HG02840 (cell line): ENCODE results near the gene SOX1.

ENCODE experiments used
- ATAC-seq: cut with Tn5 transposase; IDR thresholded peaks from one replicate; pipeline ENCODE4 v1.9.1; 2021; ENCODE audit warnings: mild to moderate bottlenecking, moderate library complexity, moderate number of reproducible peaks; ENCODE audit not compliant: unreplicated experiment, low FRiP score

Gene SOX1

DNA sequence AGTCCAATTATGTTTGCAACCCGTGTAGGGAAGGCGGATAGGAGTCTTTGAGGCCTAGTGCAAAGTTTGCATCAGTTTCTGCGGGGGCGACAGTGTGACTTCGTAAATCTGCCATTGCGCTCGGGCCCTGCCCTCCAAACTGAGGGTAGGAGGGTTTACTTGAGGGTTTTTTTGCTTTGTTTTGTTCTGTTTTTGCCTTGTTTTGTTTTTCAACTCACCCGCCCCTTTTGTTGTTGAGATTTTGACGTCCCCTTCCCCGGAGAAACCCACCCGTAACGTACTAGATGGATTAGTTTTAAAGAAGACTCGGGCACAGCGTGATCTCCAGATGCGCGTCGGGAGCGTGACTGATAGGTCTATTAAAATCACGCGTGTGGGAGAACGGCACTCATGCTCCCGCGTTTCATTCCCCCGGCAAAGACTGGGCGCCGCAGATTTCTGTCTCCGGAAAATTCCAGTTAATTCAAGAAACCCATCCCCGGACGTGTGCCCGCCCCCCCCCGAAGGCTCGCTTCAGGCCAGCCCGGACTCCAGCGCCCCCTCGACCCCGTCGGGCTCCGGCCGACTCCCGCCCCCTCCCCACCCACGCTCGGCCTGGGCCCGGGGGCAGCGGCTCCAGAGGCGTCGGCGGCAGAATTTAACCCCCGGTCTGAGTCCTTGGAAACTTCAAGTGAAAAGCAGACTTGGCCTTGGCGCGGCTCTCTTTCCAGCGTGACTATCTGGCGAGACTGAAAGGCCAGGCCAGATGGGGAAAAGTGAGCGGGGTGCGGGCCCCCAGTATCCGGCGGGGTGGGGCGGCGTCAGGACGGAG, 5.0 kb downstream of the SOX1 start:
- no peak for ATAC-seq

DNA sequence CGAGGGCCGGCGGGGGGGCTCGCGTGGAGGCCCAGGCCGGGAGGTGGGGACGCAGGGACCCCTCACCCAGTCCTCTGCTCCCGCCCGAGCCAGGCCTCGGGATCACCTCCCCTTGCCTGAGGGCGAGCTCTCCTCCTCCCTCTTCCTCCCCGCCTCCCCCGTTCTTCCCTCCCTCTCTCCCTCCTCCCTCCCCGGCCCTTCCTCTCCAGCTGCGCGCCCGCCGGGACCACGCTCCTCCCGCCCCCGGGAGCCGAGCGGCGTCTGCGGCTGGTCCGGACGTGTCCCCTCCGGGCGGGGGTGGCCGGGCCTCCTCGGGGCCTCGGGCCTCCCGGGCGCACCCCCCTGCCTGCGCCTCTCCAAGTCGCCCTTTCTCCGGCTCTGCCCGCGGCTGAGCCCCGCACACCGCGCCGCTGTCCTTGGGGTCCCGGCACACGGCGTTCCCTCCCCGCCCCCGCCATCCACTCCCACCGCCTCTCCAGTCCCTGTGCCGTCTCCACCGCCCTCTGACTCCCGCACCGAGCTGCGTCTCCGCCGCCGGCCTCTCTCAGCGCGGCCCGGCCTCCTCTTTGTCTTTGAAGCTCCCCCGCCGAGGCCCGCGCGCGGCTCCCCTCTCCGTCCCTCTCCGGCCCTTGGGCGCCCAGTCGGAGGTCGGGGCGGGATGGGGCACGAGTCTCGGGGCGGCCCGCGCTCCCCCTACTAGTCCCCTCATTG, 5.7 kb downstream of the SOX1 start:
- ATAC-seq = no peak

DNA sequence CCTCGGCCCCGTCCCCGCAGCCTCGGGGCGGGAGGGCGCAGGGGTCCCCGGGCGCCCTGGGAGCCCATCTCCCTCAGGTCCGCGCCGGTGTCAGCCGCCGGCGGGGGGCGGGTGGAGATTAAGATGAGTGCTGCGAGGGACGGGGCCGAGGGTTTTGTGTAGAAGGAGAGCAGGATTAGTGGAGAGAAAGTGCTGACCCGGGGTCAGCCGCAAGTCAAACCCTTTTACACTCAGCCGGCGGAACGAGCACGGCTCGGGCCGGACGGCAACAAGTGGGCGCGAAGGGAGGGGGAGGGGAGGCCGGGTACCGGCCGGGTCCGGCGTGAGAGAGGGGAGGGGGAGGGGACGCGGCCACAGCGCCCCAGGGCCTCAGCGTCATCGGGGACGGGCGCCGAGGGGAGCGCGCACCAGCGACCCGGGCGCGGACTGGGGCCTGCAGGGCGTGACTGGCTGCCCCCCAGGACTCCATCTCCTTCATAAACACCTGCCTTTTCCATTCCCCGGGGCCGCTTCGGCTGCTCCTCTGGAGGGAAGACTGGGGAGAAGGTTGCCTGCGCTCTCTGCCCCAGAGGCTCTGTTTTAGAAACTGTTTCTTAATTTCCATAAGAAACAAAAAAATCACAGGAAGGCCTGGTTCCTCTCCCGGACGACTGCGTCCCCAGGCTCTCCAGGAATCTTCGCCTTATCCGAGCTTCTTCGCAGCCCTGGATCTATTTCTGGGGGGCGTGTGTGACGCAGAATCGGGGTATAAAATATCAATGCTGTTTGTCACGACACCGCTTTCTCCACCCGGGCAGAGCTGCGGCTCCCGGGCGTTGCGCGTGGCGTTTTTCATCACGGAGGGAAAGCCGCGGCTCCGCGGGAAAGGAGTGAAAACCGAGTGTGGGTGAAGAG, 6.5 kb downstream of the SOX1 start:
- no peak for ATAC-seq

DNA sequence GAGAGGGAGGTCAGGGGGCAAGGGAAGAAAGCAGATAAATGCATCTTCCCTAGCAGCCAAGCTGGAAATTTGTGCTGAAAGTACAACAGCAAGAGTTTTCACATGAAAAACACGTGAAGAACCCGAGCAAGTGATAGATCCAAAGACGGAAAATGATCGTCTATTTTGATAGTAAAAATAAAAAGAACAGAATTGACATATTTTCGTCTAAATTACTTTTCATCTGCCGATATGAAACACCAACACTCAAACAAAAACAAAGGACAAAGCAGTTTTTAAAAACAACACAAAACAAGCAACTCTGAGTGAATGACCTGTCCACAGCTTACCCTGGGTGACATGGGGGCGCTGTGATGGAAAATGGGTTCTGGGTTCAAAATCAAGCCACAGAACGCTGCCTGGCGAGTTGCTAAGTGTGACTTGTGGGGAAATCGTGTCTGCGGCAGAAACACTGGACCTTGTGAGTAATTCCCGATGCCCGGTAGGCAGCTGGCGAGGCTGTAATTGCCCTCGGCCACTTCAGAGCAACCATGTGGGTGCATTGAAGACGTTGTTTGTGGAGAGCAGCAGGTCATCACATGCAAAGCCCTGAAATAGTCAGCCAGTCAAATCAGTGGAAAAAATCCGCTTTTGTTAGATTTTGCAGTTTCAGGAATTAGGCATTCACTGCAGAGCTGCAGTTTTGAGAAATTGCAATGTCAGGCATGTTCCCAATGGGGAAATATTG, 7.4 kb downstream of the SOX1 start:
- ATAC-seq = no peak

DNA sequence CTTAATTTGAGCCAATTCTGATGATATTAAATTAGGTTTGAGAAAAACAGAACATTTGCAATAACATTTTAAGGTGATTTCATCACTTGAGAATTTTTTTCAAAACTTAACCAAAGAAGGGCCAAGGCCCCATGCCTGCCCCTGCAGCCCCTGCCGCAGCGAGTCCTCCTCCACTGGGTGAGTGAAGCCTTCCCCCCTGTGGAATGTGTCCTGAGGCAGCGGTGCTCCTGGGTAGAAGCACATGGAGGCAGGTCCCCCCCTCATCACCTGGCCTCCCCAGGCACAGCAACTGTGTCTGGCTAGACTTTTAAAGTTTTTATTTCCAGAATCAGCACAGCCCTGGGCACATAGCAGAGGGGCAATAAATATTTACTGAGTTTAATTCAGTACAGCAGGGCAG, 10.8 kb downstream of the SOX1 start:
- no peak for ATAC-seq

DNA sequence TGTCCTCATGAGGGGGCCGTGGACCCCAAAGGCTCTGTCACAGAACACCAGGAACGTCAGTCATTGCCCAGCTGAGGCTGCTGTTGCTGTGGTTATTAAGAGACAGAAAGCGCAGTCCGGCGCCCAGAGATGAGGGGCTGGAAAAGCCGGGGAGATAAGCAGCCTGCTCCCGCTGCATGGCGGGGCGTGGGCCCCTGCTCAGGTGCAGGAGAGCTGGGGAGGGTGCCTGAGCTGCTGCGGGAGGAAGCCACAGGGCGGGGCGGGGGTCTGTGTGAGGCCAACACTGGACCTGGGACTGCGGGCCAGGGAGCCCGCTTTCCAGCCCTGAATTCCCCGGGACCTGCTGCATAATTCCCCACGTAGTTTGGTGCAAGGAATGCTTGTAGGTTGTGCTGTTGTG, 11.3 kb downstream of the SOX1 start:
- no peak for ATAC-seq

DNA sequence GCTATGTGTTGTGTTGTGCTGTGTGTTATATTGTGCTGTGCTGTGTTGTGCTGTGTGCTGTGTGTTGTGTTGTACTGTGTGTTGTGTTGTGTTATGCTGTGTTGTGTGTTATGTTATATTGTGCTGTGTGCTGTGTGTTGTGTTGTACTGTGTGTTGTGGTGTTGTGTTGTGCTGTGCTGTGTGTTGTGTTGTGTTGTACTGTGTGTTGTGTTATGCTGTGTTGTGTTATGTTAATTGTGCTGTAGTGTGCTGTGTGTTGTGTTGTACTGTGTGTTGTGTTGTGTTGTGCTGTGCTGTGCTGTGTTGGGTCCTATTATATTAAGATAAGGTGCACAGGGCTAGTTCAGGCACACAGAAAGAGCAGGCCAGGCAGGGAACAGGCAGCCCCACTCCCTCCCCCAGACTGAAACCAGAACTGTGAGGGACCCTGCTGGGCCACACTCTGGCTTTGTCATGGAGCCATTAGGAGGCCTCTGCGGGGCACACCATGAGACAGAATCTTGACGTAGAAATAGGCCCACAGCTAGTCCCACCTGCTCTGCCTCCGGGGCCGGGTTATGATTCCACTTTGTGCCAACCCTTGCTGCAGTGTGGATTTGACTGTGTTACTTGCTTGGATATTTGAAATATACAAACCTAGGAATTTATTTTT, 12.1 kb downstream of the SOX1 start:
- ATAC-seq = no peak

DNA sequence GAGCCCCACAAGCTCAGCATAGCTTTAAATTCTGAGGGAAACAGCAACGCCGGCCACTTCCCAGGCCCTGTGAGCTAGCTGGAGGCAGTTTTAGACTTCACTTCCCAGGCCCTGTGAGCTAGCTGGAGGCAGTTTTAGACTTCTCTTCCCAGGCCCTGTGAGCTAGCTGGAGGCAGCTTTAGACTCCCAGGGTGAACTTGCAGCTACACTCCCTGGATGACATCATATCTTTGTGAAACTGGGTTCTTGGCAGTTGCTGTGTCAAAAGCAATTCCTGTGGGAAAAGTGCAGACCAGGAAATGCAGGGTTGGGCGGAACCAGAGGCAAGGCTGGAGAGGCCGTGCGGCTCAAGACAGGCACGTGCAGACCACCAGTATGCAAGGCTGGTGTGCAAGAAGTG, 12.7 kb downstream of the SOX1 start:
- no peak for ATAC-seq

DNA sequence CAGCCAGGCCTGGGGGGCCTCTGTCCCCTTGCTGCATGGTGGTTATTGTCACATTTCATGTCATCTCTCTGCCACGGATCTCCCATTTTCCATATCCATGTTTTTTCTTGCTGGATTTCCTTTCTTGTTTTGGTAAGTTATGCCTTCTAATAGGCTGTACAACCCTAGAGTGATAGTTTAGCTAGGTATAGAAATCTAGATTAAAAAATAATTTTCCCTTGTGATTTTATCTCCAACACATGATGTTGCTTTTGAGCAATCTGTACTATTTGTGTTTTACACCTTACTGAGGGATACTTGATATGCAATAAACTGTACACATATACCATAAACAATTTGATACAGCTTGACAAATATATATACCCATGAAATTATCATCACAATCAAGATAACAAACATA, 17.0 kb downstream of the SOX1 start:
- no peak for ATAC-seq

DNA sequence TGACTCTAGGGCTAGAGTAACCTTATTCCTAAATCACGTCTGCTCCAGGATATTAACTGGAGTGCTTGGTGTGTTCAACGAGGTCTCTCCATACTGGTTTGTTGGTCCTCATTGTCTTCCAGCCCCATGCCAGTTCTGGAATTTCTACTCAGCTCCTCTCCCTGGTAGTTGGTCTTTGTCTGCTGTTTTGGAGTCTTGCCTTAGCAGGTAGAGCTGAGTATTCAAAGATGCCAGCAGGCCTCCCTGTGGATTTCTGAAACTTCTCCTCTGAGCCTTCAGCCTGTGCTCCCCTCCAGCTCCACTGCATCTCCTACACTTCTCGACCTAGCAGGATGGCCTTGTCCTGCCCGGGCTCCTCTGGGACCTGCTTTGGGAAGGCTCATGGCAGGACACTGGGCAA, 25.5 kb downstream of the SOX1 start:
- no peak for ATAC-seq

DNA sequence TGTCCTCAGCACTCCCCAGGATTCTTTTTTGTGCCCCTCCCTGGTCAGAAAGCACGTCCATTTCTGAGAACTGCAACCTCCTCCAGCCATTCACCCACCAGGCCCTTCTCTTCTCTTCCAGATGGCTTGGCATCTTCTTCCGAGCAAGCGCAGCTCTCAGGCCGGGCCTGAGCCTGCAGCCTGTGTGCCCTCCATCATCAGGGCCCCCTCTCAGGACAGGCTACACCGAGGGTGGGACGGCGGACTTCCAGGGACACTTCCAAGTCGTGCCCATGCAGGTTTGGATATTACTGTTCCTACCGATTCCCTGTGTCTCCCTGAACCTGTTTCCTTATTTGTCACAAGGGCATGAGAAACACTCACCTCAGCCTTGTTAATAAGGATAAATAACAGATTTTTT, 28.4 kb downstream of the SOX1 start:
- no peak for ATAC-seq

DNA sequence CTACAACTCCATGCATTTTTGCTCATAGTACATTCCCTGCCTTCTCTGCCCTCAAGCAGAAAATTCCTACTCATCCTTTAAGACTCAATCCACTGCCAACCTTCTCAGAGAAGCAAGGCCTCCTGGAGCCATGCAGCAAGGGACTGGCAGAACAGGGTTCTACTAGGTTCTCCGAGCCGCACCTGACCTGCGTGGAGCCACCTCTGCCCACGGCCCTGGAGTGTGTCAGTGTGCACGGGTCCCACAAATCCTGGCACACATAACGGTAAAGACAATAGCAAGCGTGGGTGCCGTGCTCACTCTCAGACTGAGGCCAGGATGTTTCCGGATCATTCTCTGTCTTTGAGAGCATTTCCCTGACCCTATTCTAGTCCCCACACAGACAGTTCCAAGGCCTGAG, 30.0 kb downstream of the SOX1 start:
- ATAC-seq = no peak

DNA sequence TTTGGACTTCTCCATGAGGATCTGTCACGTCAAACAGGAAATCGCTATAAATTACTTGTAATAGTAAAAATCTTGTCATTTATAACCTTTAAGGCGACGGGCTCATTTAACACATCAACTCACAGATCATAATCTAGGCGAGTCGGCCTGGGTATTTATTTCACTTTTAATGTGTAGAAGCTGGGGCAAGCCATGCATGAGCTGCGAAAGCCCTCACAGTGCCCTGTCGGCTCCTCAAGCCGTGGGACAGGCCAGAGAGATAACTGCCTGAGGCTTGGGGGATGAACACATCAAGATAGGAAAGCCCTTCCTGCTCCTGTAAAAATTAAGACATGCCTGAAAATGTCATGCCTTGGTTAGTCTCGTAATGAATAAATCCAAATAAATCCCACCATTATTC, 30.8 kb downstream of the SOX1 start:
- no peak for ATAC-seq

DNA sequence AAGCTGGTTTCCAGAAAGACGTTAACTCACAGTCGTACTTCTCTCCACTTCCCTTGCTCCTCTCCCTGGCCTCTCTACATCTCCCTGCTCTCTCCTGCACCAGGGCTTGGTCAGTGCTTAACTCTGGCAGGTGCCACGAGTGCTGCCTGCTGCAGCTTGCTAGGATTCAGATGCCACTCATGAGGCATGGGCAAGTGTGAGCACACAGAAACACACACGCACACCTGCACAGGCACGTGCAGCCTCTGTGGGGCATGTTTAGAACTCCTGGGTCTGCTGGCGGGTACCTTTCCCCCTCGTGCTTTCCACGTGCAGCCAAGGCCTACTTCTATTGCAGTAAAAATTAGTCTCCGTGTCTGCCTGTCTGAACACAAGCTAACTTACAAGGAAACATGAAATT, 31.8 kb downstream of the SOX1 start:
- ATAC-seq = no peak

DNA sequence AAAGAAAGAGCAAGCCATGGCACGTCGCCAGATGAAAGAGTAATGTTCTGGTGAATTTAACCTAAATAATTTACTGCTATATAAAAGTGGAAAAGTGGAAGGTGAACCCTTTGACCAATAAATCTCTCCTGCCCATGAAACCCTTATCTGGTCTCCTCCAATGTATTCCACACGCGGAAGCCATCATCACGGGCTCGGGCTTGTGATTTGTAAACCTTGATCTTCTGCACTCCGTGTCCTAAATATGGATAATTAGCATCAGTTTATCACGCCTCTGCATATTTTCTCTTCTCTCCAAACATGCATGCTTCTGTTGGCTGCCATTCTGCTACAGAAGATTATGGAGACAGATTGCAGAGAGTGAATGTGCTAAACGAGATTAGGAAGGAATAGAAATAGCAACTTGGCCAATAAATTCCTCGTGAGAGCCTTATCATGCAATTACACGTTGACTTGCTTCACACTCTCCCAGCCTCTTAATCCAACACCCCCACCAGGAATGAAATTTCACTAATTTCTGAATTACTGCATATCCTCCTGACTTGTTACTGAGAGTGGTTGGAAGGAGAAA, 34.5 kb downstream of the SOX1 start:
- no peak for ATAC-seq

DNA sequence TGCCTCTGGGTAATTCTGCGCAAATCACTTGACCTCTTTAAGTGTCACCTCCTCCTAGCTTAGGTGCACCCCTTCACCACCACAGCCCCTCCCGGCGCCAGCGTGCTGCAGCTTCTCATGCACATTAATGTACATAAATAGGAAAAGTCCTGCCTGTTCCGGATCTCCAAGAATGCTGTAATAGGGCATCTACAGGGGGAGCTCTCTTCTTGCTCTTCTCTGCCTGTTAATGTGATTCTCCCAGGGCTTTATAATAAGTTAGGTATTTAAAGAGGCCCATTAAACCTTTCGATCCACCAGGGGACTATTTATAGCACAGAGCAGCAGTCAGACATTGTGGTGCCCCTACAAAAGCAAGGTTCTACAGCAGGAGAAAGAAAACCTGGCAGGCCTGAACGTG, 35.3 kb downstream of the SOX1 start:
- no peak for ATAC-seq

DNA sequence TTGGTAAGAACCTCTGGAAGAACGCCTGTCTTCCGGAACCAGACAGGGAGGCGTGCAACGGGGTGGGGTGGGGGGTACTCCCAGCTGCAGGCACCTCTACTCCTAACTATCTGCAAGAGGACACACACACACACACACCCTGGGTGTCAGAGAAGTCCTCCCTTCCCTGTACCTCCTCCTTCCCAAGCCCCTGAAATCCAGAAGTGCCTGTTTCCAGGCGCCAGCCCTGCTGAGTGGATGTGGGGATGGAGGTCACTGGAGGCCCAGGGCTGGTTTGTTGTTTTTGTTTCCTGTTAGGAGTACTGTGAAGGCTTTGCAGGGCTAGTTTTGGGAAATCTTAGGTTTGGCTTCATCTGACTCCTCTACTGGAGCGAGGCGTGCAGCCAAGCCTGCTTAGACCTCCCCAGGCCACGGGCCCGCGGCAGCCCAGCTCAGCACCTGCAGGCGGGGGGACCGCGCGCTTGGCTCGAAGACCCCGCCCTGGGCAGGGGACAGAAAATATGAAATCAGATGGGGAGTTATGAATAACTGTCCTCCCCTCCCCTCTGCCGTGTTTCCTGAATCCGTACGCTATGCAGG, 36.4 kb downstream of the SOX1 start:
- ATAC-seq = no peak

DNA sequence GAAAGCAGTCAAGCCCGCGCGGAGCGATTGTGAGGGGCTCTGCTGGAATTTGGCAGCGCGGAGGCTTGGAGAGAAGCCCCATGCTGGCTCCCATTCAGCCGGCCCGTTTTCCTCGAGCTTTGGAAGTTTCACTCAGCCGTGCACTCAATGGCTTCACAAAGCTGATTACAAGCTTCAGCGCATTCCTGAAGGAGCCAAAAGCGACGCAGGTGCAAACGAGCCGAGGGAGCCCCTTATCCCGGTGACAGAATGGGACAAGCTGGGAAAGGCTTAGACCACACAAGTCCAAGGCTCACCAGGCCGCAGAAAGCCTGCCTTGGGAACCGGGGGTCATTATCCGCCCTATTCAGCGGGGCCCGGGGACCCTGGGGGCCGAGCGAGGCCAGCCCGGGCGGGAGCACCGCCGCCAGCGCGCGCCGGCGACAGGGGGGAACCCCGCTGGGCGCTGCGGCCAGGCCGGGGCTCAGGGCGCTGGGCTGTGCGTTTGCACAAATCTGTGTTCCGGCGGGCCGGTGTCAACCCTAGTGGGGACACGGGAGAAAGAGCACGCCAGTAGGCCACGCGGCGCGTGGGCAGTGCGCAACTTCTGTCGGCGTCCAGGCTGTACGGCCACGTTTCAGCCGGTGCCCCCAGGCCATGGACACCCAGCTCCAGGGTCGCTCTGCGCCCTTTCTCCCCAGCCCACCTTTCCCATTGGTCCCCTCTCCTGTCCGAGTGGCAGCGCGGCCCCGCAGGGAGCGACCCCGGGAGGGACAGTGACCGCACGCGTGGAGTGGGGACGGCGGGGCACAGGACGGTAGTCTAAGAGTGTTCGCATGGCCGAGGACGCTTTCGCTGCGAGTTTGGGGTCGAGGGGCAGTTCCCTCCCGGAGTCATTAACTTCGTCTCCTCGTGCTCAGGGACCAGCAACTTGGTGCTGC, 37.3 kb downstream of the SOX1 start:
- ATAC-seq = no peak
